NCI-H187 treated with DMSO at 0.1 percent for 48 hours (cell line): ENCODE measurements around the gene IL31RA.
"Not testable (repeated sequence)": the region's sequence is repeated elsewhere in the genome, so short reads cannot be mapped to it uniquely, and the experiment has no call there.

Source experiments
- DNase-seq: peaks from one replicate; lab custom pipeline; 2025; lab: John Stamatoyannopoulos, UW

Gene IL31RA

DNA sequence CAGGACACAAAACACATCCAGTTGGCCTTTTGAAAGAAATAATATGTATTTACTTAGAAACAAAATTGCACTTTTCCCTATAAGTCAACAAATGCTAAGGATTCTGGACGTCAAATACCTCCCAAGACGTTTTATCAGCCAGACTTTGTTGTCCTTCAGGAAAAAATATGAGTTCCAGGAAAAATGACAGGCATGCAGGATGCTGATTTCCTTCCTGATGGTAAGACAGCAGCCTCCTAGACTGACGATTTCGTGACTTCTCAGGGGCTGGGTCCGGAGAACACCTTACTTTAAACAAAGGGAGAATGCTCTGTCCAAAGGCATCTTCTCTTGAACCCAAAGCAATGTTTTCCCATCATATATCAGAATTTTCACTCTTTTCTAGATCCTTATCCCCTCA lies 74.6 kb downstream of the IL31RA start:
- no peak for DNase-seq

DNA sequence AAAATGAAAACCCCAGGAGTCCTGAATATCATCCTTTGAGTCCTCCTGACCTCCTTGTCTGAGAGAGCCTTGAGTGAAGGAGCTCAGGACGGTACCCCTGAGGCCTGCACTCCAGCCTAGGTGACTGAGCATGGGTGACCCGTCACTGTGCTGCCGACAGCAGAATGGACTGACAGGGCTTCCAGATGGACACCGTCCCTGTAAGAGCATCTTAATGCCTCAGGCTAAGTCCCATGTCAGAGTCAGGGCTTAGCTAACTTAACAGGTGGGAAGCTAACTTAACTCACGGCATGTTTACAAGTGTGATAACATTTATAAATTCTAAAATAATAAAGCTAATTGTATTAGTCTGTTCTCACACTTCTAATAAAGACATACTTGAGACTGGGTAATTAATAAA lies 75.3 kb downstream of the IL31RA start:
- no peak for DNase-seq

GRCh38 chr5:55927861-55928655 lies 76.9 kb downstream of the IL31RA start:
- no peak for DNase-seq

GRCh38 chr5:55929020-55929799 lies 78.1 kb downstream of the IL31RA start:
- no peak for DNase-seq

GRCh38 chr5:55932700-55933099 lies 81.5 kb downstream of the IL31RA start:
- DNase-seq: no peak

- DNase-seq: no peak
These were observed 82.4 kb downstream of the IL31RA start for GRCh38 chr5:55933377-55934114.

GRCh38 chr5:55934115-55934613 lies 83.0 kb downstream of the IL31RA start:
- no peak for DNase-seq

- DNase-seq: no peak
These were observed 83.6 kb downstream of the IL31RA start for GRCh38 chr5:55934720-55935119.

DNA sequence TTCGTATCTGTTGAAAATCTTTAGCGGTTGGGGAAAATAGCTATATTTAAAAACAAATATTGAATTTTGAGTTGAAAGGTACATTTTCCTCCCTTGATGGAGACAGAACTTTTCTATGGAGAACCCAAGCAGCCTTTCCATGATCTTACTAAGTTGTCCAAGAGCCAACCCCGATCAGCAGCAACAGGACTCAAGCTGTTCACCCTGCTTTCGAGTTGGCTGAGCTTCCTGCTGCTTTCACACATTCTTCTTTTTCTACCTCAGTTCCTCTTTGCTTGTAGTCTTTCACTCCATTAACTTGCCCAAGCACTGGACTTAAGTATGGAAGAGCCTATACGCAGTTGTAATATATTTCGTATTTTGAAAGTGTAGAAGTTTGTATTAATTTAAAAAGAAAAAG lies 84.2 kb downstream of the IL31RA start:
- no peak for DNase-seq

- peak; percentile 36 for DNase-seq
These were observed 85.0 kb downstream of the IL31RA start for GRCh38 chr5:55936100-55936693.

DNA sequence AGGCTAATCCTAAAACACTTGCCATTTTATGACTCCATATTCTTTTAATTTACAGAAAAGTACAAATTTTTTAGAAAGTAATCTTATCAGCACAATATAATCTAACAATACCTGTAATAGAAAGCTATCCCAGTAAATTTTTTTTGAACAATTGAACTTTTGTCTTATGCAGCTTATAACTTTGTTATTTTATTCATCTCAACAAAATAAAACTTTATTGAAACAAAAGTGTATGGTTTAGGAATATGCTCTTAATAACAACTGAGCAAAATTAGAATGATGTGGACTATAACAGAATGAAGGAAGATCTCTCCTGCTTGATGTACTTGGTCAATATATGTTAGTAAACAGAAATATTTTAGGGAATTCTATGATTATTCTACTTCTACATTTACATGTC lies 86.4 kb downstream of the IL31RA start:
- DNase-seq: not testable (repeated sequence)

DNA sequence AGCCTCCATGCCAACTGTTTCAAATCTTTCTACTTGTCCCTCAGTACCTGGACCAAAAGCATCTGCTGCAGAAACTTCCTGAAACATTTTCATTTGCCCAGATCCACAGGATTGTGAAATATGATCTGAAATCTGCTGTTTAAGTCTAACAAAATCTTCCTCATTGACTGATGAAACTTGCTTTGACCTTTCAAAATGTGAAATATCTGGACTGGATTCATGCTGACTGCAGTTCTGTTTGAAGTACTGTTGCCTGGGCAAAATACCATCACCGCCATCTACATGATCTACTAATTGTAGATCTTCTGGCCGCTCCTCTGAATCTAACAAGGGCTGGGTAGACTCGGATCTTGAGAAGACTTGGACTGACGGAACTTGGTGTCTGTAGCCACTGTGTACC lies 90.0 kb downstream of the IL31RA start:
- DNase-seq: not testable (repeated sequence)

DNA sequence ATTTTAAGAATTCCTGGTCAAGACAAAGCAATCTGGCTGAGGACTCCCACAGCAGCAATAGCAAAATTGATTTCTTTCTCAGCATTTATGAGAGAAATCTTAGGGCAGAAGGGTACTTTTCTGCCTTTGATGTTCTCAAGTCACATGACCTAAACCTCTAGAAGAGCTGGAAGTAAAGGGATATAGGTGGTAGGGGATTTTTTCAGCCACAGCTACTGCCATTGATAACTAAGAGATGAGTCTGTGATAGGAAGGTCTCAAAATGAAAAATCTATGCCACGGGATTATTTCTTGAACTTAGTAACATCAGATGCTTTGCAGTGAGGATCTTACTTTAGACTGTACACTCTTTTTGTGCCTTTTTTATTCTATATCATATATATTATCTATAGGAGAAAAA lies 108.1 kb downstream of the IL31RA start:
- no peak for DNase-seq

GRCh38 chr5:55960779-55961178 lies 109.6 kb downstream of the IL31RA start:
- DNase-seq: no peak

DNA sequence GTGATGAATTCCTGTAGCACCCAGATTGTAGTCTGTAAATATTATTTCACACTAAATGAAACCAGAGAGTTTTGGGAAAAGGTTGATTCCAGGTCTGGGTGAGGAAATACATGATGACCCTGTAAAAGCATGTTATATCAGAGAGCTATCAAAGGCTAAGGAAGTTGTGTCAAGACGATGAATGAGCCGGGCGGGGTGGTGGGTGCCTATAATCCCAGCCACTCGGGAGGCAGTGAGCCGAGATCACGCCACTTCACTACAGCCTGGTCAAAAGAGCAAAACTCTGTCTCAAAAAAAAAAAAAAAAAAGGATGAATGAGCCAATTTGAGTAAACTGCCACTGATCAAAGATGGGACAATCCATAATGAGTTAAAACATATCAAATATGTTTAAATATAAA lies 114.4 kb downstream of the IL31RA start:
- DNase-seq: no peak

GRCh38 chr5:55966284-55966683 lies 115.1 kb downstream of the IL31RA start:
- DNase-seq: no peak

DNA sequence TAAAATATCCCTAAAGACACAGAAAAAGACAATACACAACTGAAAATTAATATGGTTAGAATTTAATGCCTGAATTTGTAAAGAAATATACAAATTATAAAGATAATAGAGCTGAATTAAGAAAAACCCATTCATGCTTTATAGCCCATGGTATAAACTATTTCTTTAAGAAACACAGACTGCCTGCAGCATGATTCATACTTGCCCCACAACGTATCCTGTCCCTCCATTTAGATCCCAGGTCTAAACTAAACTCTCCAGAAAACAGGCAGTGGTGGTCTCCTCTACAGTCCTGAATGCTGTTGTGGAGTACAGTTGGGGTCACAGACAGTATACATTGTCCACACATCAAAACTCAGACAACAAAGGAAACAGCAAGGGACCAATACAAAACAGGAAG lies 118.8 kb downstream of the IL31RA start:
- DNase-seq: no peak
